Stimulated activated naive CD8-positive, alpha-beta T cell treated with anti-CD3 and anti-CD28 coated beads, Interleukin-15, amount 100 ng/mL, for 72 hours (primary cell): Measurements from ENCODE around the gene SH3TC2.
A peak's percentile ranks its signal among the peaks of the same experiment; 100 is the strongest.

Source experiments
- ATAC-seq: fragments of 150-1000 bp; cut with Tn5 transposase; 2 replicates; pipeline ENCODE4 v1.10.0; 2021; ENCODE audit warnings: mild to moderate bottlenecking, moderate library complexity
- DNase-seq, 2 donors: peaks; one replicate each; pipeline ENCODE4 v3.0.0; 2021 to 2022
- H3K27ac Mint-ChIP-seq, 2 donors: one replicate each; pipeline ENCODE4 v1.8.0; 2022; ENCODE audit warnings: mild to moderate bottlenecking in 2 of 2, mixed read lengths in 2 of 2, moderate library complexity in 2 of 2
- H3K27me3 Mint-ChIP-seq: one replicate; pipeline ENCODE4 v1.8.0; 2022; ENCODE audit warnings: mixed read lengths
- H3K4me1 Mint-ChIP-seq: one replicate; pipeline ENCODE4 v1.8.0; 2022; ENCODE audit warnings: mild to moderate bottlenecking, mixed read lengths
- H3K4me3 Mint-ChIP-seq, 2 donors: one replicate each; pipeline ENCODE4 v1.8.0; 2022; ENCODE audit warnings: mild to moderate bottlenecking in 2 of 2, mixed read lengths in 2 of 2, moderate library complexity in 1 of 2
- H3K9me3 Mint-ChIP-seq, 2 donors: one replicate each; pipeline ENCODE4 v1.8.0; 2022; ENCODE audit warnings: mixed read lengths in 2 of 2

SH3TC2 gene

DNA sequence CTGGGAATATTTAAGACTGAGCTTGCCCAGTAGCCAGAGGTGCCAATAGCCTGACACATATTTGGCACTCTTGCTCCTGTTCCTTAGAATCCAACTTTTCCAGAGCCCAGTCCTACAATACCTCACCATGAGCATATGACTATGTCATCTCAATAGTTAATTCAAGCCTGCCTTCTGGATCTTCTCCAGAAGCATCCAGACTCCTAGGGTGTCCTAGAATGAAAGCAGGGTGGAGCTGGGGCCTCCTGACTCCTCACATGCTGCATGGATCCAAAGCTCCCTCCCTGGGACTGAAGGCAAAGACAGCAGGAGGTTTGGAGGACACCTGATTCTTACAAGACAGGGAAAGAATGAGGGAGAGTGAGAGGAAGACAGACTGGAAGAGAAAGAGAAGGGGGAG is 37.9 kb downstream of the SH3TC2 start:
- Mint-ChIP-seq H3K4me3 (no peak overlapping the region), H3K27ac (no peak overlapping the region), H3K27me3 (peaks cover 15% of the 10 kb centered on the region), H3K9me3 (no peaks in the 10 kb centered on the region), H3K4me1 (no peaks in the 10 kb centered on the region)
- ATAC-seq, result no peak
- DNase-seq, result no peak

DNA sequence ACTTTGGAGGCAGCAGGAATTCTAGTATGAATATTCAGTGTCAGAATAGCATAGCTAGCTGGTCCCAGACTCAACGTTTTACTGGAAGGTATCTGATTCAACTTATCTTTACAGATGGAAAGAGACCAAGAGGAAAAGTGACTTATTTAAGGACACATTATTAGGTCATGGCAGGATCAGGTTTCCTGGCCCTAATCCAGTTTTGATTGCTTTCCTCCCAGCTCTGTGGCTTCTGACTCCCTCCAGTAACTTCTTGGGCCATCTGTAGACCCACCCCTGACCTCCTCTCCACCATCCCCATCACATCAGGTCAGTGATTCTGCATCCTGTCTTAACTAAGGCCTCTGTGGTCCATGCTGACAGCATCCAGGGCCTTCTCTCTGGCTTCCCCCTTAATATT is 38.4 kb downstream of the SH3TC2 start:
- H3K27me3 Mint-ChIP-seq, result peaks cover 15% of the 10 kb centered on the region
- H3K27ac Mint-ChIP-seq, result no peak overlapping the region
- H3K4me1 Mint-ChIP-seq, result no peaks in the 10 kb centered on the region
- ATAC-seq, result no peak
- DNase-seq, result no peak
- H3K4me3 Mint-ChIP-seq, result no peak overlapping the region
- no peaks in the 10 kb centered on the region for H3K9me3 Mint-ChIP-seq

DNA sequence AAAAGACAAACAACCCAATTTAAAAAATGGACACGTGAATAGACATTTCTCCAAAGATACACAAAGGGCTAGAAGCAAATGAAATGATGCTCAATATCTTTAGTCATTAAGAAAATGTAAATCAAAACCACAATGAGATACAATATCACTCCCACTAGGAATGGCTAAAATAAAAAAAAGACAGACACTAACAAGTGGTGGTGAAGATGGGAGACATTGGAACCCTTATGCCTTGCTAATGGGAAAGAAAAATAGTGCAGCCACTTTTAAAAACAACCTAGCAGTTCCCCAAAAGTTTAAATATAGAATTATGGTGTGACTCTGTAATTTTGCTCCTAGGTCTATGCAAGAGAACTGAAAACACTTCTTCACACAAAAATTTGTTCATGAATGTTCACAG is 40.7 kb downstream of the SH3TC2 start:
- Mint-ChIP-seq H3K27me3 (peaks cover 25% of the 10 kb centered on the region), H3K27ac (no peak overlapping the region), H3K4me1 (peaks cover 6% of the 10 kb centered on the region), H3K9me3 (no peaks in the 10 kb centered on the region), H3K4me3 (no peak overlapping the region)
- DNase-seq, result no peak
- no peak for ATAC-seq

DNA sequence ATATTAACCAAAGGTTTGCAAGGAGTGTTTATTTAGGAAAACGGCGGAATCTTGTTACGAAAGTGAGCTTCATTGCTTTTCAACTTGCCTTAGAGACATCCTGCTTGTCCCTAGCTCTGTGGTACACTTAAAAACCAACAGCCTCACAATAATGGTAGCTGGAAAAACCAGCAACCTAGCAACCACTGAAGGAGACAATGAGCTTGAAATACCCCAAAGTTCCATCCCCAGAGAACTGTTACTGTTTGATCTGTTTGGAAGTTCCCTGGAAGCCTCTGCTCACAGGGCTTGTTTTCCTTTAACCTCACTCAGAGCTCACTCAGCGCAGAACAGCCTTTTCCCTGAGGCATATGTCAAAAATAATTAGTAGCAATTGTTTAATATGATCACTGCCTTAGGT is 43.2 kb downstream of the SH3TC2 start:
- Mint-ChIP-seq H3K4me1 (peaks cover 6% of the 10 kb centered on the region), H3K27ac (no peak overlapping the region), H3K27me3 (peaks cover 25% of the 10 kb centered on the region), H3K9me3 (no peaks in the 10 kb centered on the region), H3K4me3 (no peak overlapping the region)
- no peak for DNase-seq
- ATAC-seq, result no peak

DNA sequence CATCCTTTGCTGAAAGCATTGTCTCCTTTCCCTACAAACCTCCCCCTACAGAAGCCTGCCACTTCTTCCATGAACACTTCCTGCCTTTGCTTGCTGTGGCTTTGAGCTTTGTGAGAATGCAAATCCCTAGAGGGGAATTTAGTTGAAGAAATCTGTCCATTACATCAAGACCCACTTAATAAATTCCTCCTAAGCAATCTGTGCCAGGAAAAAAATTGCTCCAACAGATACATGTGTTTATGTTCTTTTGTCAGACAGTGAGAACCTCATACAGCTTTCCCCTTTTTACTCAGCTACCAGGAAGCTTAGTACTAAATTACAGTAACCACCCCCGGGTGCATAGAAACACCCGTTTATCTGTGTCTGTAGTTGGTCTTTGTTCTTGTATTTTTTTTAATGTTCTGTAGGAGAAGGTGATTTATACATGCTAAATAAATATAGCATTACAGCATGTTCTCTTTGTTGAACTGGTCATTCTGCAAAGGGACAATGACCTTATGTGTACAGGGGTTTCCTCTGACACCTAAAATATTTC is 43.9 kb downstream of the SH3TC2 start:
- ATAC-seq (peak; percentile 71), DNase-seq (no peak)
- Mint-ChIP-seq H3K4me3 (peak overlapping the region in 1 of 2 donors; percentile 19), H3K27ac (peak overlapping the region in 1 of 2 donors; percentile 8), H3K9me3 (no peaks in the 10 kb centered on the region), H3K4me1 (peaks cover 6% of the 10 kb centered on the region), H3K27me3 (peaks cover 25% of the 10 kb centered on the region)

DNA sequence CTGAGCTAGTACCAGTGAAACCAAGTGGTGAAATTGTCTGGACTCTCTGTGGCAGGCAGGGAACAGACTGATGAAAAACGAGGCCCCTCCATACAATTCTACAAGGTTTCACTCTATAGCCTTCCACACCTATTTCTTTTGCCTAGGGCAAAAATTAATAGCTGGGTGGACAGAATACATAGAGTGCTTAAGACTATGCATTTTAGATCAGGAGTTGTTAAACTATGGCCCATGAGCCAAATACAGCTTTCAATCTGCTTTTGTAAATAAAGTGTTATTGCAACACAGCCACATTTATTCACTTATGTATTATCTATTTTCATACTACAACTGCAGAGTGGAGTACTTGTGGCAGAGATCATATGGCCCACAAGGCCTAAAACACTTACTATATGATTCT is 45.2 kb downstream of the SH3TC2 start:
- DNase-seq (no peak), ATAC-seq (no peak)
- Mint-ChIP-seq H3K4me3 (no peak overlapping the region), H3K27ac (no peak overlapping the region), H3K27me3 (peaks cover 22% of the 10 kb centered on the region), H3K4me1 (peaks cover 6% of the 10 kb centered on the region), H3K9me3 (no peaks in the 10 kb centered on the region)

DNA sequence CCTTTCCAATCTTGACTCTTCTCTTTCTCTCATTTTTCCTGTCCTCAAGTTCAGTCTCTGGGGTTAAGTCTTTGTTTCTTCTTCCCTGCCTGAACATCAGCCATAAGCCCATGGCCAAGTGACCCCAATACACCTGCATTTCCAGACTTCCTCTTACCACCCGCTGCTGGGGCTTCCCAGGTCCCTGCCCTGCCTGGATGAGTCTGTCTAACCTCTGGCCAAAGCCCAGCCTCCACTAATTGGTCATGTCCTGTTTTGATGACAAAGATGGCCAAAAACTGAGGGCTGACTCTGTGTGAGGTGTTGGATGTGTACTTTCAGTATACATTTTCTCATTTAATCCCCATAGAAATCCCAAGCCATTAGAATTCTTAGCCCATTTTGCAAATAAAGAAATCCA is 47.3 kb downstream of the SH3TC2 start:
- peaks cover 10% of the 10 kb centered on the region for H3K27me3 Mint-ChIP-seq
- H3K27ac Mint-ChIP-seq, result peak overlapping the region in 1 of 2 donors; percentile 74
- no peak for DNase-seq
- no peak for ATAC-seq
- no peaks in the 10 kb centered on the region for H3K9me3 Mint-ChIP-seq
- H3K4me3 Mint-ChIP-seq, result no peak overlapping the region
- peaks cover 6% of the 10 kb centered on the region for H3K4me1 Mint-ChIP-seq

DNA sequence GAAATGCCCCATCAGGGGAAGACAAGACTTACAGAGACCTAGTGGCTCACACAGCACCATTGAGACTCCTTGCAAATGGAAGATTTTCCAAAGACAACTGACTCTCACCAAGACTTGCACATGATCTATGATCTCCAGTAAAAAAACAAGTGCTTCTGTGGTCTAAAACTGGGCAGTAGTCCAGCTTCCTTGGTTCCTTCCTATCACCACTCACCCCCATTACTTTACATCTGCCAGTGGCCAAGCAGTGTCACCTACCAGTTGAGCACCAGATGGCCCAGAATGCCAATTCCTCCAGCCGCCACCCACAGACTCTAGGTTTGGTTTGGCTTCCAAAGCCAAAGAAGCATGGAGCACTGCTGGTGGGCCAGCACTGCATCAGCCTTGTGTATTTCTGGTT is 47.7 kb downstream of the SH3TC2 start:
- Mint-ChIP-seq H3K27me3 (peaks cover 11% of the 10 kb centered on the region), H3K9me3 (no peaks in the 10 kb centered on the region), H3K4me1 (peaks cover 6% of the 10 kb centered on the region), H3K4me3 (no peak overlapping the region), H3K27ac (no peak overlapping the region)
- DNase-seq (no peak), ATAC-seq (no peak)

DNA sequence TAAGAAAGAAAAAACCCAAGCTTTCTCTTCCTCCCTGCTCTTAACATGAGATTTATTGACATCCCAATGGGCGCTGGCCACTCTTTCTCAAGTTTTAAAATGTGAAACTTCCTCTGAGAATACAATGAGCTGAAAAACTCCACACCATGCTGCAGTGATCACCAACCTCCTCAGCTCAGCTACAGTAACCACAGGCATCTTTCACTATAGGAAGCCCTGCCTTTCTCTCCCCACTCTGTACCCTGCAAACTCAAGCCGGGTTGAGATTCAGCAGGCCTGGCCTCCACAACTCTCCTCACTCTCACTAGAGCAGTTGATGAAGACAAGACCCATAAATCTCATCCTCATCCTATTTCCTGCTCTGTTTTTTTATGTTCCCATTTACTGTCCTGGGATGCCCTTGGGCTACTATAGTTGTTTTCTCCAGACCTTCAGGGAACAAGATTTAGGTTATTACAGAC is 48.3 kb downstream of the SH3TC2 start:
- H3K4me3 Mint-ChIP-seq, result no peak overlapping the region
- peaks cover 16% of the 10 kb centered on the region for H3K27me3 Mint-ChIP-seq
- H3K9me3 Mint-ChIP-seq, result no peaks in the 10 kb centered on the region
- H3K27ac Mint-ChIP-seq, result no peak overlapping the region
- DNase-seq, result no peak
- ATAC-seq, result peak; percentile 22
- peaks cover 6% of the 10 kb centered on the region for H3K4me1 Mint-ChIP-seq

DNA sequence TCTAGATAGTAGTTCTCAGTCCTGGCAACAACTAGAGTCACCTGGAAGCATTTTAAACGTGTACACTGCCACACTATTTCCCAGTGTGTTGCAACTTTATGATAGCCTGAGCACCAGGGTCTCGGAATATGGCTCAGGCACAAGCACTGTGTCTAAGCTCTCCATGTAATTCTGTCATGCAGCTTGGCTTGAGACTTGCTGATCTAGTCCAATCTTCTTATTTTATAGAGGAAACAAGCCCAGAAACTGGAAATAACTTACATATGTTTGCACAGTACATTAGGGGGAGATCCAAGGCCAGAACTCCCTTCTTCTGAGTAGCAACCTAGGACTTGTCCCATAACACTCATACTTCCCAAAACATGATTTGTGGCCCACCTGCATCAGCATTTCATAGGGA is 49.1 kb downstream of the SH3TC2 start:
- Mint-ChIP-seq H3K27me3 (peaks cover 13% of the 10 kb centered on the region), H3K27ac (no peak overlapping the region), H3K9me3 (no peaks in the 10 kb centered on the region), H3K4me1 (peaks cover 2% of the 10 kb centered on the region), H3K4me3 (no peak overlapping the region)
- ATAC-seq, result no peak
- DNase-seq, result no peak

DNA sequence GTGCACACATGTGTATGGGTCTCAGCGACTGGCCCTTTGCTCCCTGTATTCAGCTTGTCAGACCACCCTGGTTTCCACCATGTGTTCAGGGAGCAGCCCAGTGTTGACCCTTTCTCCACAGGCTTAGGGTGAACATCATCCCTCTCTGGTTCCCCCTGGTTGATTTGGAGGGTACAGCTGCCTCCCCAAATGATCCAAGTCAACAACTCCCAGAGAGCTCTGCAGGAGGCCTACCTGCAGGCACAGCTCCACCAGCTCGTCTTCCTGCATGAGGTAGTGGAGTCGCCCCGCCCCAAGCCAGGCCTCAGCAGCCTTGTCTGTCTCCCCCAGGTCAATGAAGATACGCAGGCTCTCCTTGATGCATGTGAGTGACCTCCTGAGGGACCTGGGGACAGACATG is 50.5 kb downstream of the SH3TC2 start:
- H3K27me3 Mint-ChIP-seq, result peaks cover 7% of the 10 kb centered on the region

DNA sequence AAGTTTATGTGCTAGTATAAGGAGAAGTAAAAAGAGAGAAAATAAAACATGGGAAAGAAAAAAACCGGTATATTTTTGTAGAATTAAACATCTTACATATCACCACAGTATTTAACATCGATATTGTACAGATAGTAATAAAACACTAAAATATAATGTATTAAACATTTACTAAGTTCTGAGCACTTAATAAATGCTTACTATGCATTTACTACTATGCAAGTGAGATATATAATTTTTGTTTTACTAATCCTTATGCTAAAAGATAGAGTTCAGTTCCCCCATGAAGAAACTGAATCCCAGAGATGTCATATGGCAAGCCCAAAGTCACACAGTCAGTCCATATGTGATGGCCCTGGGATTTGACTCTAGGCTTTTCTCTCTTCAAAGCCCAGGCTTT is 51.1 kb downstream of the SH3TC2 start:
- no peak for ATAC-seq
- DNase-seq, result no peak
- Mint-ChIP-seq H3K27me3 (peaks cover 7% of the 10 kb centered on the region), H3K4me3 (no peak overlapping the region), H3K27ac (no peak overlapping the region), H3K9me3 (no peaks in the 10 kb centered on the region), H3K4me1 (no peaks in the 10 kb centered on the region)

More for the DNA sequence above, 50.5 kb downstream of the SH3TC2 start:
- Mint-ChIP-seq H3K27ac (no peak overlapping the region), H3K4me1 (no peaks in the 10 kb centered on the region), H3K4me3 (no peak overlapping the region), H3K9me3 (no peaks in the 10 kb centered on the region)
- ATAC-seq, result peak; percentile 31
- DNase-seq, result no peak

DNA sequence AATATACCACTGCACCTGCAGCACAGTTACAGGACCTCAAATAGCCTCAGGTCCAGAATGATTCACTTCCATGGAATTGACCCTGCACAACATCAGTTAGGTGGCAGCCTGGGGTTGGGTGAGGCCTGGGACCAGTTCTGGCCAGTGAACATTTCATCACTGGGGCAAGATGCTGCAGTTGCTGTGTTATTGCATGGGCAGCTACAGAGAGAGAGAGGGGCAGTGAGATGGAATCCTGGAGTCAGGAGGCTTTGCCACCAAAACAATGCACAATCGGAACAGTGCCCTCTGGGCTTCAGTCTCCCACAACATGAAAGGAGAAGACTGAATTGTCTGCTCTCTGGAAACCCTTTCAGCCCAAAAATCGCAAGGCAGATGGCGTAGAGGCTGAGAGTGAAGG is 51.8 kb downstream of the SH3TC2 start:
- no peaks in the 10 kb centered on the region for H3K4me1 Mint-ChIP-seq
- ATAC-seq (no peak), DNase-seq (no peak)
- no peak overlapping the region for H3K4me3 Mint-ChIP-seq
- no peaks in the 10 kb centered on the region for H3K9me3 Mint-ChIP-seq
- H3K27ac Mint-ChIP-seq, result no peak overlapping the region
- H3K27me3 Mint-ChIP-seq, result peaks cover 7% of the 10 kb centered on the region

DNA sequence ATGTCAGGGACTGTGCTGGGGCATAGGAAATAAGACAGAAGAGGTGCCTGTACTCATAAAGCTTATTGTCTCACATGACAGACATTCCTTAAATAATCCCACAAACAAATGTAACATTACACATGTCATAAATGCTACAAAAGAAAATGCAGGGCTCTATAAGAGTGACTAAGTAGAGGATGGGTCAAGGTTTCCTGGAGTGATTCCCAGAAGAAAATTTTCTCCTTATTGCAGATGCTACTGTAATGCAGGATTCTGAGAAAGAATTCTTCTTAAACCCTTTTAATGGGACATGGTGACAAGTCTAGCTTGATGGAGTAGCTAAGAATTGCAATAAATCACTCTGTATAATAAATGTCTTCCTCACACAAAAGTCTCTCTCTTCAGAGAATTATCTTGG is 55.7 kb downstream of the SH3TC2 start:
- H3K9me3 Mint-ChIP-seq, result no peaks in the 10 kb centered on the region
- no peak overlapping the region for H3K4me3 Mint-ChIP-seq
- ATAC-seq (no peak), DNase-seq (no peak)
- peaks cover 9% of the 10 kb centered on the region for H3K27me3 Mint-ChIP-seq
- H3K4me1 Mint-ChIP-seq, result no peaks in the 10 kb centered on the region
- H3K27ac Mint-ChIP-seq, result no peak overlapping the region

DNA sequence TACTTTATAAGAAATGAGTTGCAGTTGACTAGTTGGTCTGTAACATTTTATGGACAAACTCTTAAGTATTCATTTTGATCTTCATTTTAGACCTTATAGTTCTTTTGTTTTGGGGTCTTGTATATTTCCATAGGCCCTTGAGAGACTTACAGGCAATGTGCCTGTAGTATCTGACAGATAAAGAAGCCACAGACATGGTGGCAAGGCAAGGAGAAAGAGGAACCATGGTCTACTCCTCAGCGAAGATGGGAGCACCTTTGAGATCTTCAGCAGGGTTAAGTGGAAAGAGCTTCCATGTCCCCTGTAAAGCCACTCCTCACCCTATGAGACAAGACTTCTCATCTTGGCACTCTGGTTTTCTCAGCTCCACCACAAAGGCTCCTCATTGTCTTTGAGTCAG is 56.4 kb downstream of the SH3TC2 start:
- ATAC-seq, result no peak
- Mint-ChIP-seq H3K9me3 (no peaks in the 10 kb centered on the region), H3K27me3 (peaks cover 17% of the 10 kb centered on the region), H3K27ac (no peak overlapping the region), H3K4me3 (no peak overlapping the region), H3K4me1 (no peaks in the 10 kb centered on the region)
- DNase-seq, result no peak

DNA sequence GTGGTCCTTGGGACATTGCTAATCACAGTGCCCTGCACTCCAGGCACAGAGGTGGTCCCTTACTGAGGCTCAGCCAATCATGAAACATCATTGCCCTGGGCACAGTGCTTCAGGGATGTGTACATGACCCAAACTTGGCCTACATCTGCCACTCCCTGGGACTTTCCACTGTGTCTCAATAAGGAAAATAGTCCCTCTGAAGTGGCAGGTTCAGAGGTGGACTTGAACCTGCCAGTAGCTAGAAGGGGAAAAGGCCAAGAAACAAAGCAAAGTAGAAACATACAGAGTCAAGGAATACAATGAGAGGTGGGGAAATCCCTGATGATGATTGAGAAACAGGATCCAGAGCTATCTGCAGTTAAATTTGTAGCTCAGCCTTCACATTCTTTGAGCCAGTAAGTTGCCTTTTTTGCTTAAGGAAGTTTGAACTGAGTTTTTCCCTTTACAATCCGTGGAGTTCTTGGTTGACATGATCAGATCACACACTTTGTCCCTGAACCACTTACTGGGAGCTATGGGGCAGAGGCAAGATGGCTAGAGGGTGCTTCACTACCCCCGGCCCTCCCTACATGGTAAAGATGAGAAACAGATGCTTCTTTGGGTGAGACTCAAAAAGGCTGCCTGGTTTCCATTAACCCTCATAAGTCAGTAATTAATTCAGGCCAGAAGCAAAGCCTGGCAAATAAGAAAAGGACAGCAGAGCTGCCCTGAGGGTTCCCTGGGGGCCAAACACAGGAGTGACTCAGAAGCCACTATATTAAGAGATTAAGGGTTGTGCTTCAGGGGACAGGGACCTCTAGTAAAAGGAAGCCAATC is 57.6 kb downstream of the SH3TC2 start:
- Mint-ChIP-seq H3K27ac (peak overlapping the region in 1 of 2 donors; percentile 27), H3K9me3 (no peaks in the 10 kb centered on the region), H3K4me1 (no peaks in the 10 kb centered on the region), H3K4me3 (no peak overlapping the region), H3K27me3 (peaks cover 25% of the 10 kb centered on the region)
- ATAC-seq (peak; percentile 50), DNase-seq (no peak)

DNA sequence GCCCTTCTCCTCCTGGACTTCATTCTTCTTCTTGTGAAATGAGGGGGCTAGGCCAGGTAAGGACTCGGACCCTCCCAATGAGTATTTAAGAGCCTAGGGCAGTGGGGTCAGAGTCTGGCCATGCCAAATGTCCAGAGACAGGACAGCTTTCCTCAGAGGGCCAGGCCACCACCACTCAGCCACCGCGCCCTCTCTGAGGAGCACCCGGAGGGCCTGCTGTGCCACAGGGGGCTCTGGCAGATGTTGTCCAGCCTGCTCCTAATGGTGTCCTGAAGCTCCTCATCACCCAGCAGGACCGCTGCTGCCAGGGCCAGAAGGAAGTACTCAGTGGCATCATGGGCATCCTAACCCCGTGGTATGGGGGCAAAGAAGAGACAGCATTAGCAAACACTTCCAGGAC is 58.3 kb downstream of the SH3TC2 start:
- no peak overlapping the region for H3K27ac Mint-ChIP-seq
- peaks cover 26% of the 10 kb centered on the region for H3K27me3 Mint-ChIP-seq
- H3K9me3 Mint-ChIP-seq, result no peaks in the 10 kb centered on the region
- no peak for DNase-seq
- no peak overlapping the region for H3K4me3 Mint-ChIP-seq
- ATAC-seq, result peak; percentile 20
- no peaks in the 10 kb centered on the region for H3K4me1 Mint-ChIP-seq
